GM10266 (cell line): ENCODE results near the gene CEL.
"Not testable (repeated sequence)": the region's sequence is repeated elsewhere in the genome, so short reads cannot be mapped to it uniquely, and the experiment has no call there.

Source experiments
- DNase-seq: peaks from one replicate; pipeline ENCODE4 v3.0.0; 2012; ENCODE audit errors: extremely low spot score
- TF ChIP-seq, protein P1 (sequence below): IDR thresholded peaks from 2 replicates; pipeline ENCODE4 v1.5.1; 2012; ENCODE audit warnings: mild to moderate bottlenecking, low read depth; ENCODE audit not compliant: control insufficient read depth, insufficient read depth; ENCODE audit errors: missing control alignments

Gene CEL

DNA sequence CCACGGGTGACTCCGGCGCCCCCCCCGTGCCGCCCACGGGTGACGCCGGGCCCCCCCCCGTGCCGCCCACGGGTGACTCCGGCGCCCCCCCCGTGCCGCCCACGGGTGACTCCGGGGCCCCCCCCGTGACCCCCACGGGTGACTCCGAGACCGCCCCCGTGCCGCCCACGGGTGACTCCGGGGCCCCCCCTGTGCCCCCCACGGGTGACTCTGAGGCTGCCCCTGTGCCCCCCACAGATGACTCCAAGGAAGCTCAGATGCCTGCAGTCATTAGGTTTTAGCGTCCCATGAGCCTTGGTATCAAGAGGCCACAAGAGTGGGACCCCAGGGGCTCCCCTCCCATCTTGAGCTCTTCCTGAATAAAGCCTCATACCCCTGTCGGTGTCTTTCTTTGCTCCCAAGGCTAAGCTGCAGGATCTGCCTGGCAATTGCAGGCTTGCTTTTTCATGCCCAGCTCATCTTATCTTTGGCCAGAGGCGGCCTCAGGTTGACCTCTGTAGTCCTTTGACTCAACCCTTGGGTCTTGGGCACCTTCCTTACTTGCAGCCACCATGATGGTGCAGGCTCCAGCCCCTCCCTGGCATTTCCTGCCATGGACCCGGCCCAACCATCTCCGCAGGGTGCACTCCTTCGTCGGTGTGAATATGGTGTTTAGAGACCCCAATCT is 9.8 kb downstream of the CEL start:
- TF ChIP-seq, protein P1, sequence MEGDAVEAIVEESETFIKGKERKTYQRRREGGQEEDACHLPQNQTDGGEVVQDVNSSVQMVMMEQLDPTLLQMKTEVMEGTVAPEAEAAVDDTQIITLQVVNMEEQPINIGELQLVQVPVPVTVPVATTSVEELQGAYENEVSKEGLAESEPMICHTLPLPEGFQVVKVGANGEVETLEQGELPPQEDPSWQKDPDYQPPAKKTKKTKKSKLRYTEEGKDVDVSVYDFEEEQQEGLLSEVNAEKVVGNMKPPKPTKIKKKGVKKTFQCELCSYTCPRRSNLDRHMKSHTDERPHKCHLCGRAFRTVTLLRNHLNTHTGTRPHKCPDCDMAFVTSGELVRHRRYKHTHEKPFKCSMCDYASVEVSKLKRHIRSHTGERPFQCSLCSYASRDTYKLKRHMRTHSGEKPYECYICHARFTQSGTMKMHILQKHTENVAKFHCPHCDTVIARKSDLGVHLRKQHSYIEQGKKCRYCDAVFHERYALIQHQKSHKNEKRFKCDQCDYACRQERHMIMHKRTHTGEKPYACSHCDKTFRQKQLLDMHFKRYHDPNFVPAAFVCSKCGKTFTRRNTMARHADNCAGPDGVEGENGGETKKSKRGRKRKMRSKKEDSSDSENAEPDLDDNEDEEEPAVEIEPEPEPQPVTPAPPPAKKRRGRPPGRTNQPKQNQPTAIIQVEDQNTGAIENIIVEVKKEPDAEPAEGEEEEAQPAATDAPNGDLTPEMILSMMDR: no peak
- no peak for DNase-seq

DNA sequence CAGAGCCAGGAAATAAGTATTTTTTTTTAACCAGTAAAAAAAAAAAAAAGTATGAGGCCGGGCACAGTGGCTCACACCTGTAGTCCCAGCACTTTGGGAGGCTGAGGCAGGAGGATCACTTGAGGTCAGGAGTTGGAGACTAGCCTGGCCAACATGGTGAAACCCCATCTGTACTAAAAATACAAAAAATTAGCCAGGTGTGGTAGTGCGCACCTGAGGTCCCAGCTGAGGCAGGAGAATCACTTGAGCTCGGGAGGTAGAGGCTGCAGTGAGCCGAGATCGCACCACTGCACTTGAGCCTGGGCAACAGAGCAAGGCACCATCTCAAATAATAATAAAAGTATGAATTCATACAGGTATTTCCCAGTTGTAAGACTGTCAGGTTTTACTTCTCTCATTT is 10.4 kb downstream of the CEL start:
- not testable (repeated sequence) for DNase-seq

DNA sequence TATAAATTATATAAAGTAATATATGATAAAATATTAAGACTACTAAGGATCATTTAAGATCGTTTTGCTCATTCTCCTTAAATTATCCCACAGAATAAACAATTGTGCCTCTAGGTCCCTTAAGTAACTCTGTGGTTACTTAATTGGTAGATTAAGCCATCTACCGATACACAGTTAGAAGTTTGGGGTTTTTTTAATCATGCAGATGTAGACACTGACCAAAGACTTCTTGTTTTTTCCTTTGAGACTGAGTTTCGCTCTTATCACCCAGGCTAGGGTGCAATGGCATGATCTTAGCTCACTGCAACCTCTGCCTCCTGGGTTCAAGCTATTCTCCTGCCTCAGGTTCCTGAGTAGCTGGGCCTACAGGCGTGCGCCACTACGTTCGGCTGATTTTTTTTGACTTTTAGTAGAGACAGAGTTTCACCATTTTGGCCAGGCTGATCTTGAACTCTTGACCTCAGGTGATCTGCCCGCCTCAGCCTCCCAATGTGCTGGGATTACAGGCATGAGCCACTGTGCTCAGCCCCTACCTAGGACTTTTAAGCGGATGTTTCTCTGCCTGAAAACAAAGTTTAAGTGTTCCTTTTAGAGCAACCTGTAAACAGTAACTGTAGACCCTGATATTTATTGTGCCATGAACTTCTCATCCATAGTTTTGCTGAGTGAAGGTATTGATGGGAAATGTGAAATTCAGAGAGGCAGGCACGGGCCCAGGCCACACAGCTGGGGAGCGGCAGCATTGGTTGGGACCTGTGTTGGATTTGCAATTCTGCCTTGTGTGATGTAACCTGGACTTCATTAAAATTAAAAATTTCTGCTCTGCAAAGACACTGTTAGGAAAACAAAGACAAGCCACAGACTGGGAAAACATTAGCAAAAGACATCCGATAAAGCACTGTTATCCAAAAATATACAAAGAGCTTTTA is 11.6 kb downstream of the CEL start:
- TF ChIP-seq, protein P1: no peak
- no peak for DNase-seq

DNA sequence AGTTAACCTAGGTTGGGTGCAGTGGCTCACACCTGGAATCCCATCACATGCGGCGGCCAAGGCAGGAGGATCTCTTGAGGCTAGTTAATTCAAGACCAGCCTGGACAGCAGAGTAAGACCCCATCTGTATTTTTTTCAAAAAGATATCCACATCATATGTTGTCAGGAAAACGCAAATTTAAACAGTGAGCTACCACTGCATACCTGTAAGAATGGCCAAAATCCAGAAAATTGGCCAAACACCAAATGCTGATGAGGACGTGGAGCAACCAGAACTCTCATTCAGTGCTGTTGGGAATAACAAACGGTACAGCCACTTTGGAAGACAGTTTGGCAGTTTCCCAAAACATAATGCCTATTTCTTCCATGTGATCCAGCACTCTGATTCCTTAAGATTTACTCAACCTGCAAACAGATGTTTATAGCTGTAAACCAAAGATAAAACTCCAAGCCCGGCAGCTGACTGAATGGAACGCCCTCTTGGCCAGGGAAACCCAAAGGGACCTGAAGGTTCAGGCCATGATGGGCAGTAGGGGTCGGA is 12.4 kb downstream of the CEL start:
- DNase-seq: no peak
- TF ChIP-seq, protein P1: no peak

DNA sequence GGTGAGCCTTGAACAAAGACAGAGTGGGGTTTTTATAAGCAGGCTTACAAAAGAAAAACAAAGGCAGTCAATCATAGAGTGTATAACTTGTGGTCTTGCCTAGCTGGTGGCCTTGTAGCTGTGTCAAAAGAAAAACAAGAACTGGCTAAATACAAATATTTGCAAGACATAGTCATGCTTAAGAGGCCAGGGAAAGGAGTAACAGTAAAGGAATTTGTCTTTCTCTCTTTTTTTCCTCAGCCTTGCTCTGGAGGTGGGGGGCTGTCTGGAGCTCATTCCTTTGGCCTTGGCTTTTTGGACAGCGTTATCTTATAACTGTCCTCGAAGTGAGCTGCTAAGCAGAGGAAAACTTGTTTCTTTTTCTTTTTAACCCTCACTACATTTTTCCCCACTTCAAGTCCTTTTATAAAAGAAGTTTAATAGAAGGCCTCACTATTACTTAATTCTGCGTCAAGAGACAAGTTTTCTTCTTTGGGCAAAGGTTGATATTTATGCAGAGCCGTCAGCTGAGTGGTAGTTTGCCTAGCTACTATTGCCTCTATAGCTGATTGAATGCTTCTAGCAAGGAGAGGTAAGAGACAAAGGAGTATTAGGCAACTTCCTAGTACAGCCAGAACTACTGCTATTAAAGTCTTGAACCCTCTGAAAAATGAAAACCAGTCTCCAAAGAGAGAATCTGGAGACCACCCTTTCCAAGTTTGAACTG is 14.3 kb downstream of the CEL start:
- DNase-seq: no peak
- TF ChIP-seq, protein P1: no peak

DNA sequence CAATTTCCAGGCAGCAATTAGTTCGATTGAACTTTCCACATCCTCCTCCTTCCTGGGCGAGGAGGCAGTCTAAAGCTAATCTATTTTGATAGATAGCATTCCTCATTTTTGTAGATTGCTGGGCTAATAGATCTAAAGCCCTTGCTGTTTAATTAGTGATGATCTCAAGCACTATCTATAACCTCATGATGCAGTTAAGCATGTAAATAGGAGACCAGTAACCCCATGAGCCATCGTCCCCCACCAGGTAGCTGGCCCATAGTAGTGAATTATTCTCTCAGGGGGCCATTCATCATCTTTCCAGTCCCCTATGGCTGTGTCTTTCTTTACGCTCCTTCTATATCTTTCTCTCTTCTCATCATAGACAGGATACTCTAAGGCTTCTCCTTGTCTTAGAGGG is 14.9 kb downstream of the CEL start:
- DNase-seq: no peak
- TF ChIP-seq, protein P1: no peak

DNA sequence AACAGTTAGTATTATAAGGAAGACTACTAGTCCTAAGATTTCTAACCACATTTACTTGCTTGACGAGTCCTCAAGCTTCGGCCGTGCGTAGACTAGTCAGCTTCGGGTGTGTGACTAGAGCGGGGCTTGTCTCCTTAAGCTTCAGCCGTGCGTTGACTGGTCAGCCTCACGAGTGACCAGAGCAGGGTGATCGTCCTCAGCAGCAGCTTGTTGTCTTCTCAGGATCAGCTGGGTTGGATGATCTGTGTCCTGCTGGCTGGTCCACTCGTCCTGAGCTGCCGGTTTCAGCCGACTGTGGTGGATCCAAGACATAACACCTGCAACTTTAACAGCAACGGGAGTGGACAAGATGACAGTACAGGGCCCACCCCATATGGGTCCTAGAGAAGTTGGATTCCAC is 16.7 kb downstream of the CEL start:
- TF ChIP-seq, protein P1: no peak
- no peak for DNase-seq
